Endodermal cell (in vitro differentiated cells): Measurements from ENCODE around the gene PAGR1. TPM values are rescaled to one million over a fixed set of nuclear protein-coding genes. Genes with fewer than 3 reads are reported as not detected.
"Not testable (repeated sequence)": the region's sequence is repeated elsewhere in the genome, so short reads cannot be mapped to it uniquely, and the experiment has no call there.

Source experiments
- DNase-seq: peaks from one replicate; pipeline ENCODE4 v3.0.0-alpha.2; 2017
- H3K27ac ChIP-seq: 2 replicates; pipeline ENCODE4 v1.5.1; 2013; ENCODE audit warnings: mild to moderate bottlenecking, low read depth, low read length, moderate library complexity
- H3K27me3 ChIP-seq: 2 replicates; pipeline ENCODE4 v1.6.1; 2013; ENCODE audit warnings: mild to moderate bottlenecking, low read length, moderate library complexity; ENCODE audit not compliant: insufficient read depth, control insufficient read depth, poor library complexity, severe bottlenecking
- H3K36me3 ChIP-seq: 2 replicates; pipeline ENCODE4 v1.7.0; 2013; ENCODE audit warnings: mild to moderate bottlenecking, low read length, moderate library complexity; ENCODE audit not compliant: control insufficient read depth, insufficient read depth
- H3K4me1 ChIP-seq: one replicate; pipeline ENCODE4 v1.7.0; 2013; ENCODE audit warnings: low read length; ENCODE audit not compliant: control insufficient read depth, insufficient read depth
- H3K4me3 ChIP-seq: 2 replicates; pipeline ENCODE4 v1.5.1; 2013; ENCODE audit warnings: mild to moderate bottlenecking, low read length, moderate library complexity
- H3K9ac ChIP-seq: 2 replicates; pipeline ENCODE4 v1.6.1; 2013; ENCODE audit warnings: mild to moderate bottlenecking, low read length, moderate library complexity; ENCODE audit not compliant: poor library complexity, severe bottlenecking; ENCODE audit errors: extremely low read depth
- H3K9me3 ChIP-seq: 2 replicates; pipeline ENCODE4 v1.6.1; 2013; ENCODE audit warnings: mild to moderate bottlenecking, low read length, moderate library complexity; ENCODE audit not compliant: control insufficient read depth
- H3K27ac Mint-ChIP-seq: 2 replicates; pipeline ENCODE4 v1.8.0; 2020; ENCODE audit warnings: mixed read lengths
- H3K27me3 Mint-ChIP-seq: 2 replicates; pipeline ENCODE4 v1.8.0; 2021; ENCODE audit warnings: mild to moderate bottlenecking, mixed read lengths; ENCODE audit not compliant: insufficient read depth
- H3K36me3 Mint-ChIP-seq: 2 replicates; pipeline ENCODE4 v1.8.0; 2020; ENCODE audit warnings: low read depth, mixed read lengths
- H3K4me1 Mint-ChIP-seq: 2 replicates; pipeline ENCODE4 v1.8.0; 2020; ENCODE audit warnings: mixed read lengths
- H3K4me3 Mint-ChIP-seq: 2 replicates; pipeline ENCODE4 v1.8.0; 2020; ENCODE audit warnings: mild to moderate bottlenecking, moderate library complexity, mixed read lengths
- H3K9me3 Mint-ChIP-seq: 2 replicates; pipeline ENCODE4 v1.8.0; 2020; ENCODE audit warnings: mild to moderate bottlenecking, mixed read lengths
- CTCF ChIP-seq: fragments of 200-600 bp; sonication (generic); conservative IDR thresholded peaks from 2 replicates; pipeline ENCODE4 v1.5.0; 2021; ENCODE audit warnings: antibody characterized with exemption, mild to moderate bottlenecking
- WGBS, 2 experiments: methylation state at CpG; one replicate each; pipeline versions ENCODE4 v1.1.5 to v1.1.7; 2013; ENCODE audit warnings: missing lambda C conversion rate in 2 of 2, mixed read lengths in 1 of 2; ENCODE audit not compliant: insufficient coverage in 1 of 2, insufficient read length in 1 of 2; 5-methylcytosine and 5-hydroxymethylcytosine counted together
- total RNA-seq, 2 donors: library from RNA; stranded (reverse); fragmentation: NEBNext Ultra II Directional in 1 of 2; extraction: Animal tissue kit (Norgen Biotek cat#: 25700) in 1 of 2; gene quantifications; 2 replicates in 1 of 2; 3 replicates in 1 of 2; pipeline ENCODE4 v1.2.1, GENCODE V29; 2021

The PAGR1 gene
- total RNA-seq, 2 donors from 2014 or later: 43.0 to 65.7 TPM

GRCh38 chr16:29769507-29769906, 46.4 kb upstream of the PAGR1 start:
- no peaks in the 10 kb centered on the region for H3K36me3 Mint-ChIP-seq
- Histone ChIP-seq H3K4me1 (peaks cover 2% of the 10 kb centered on the region), H3K36me3 (no peaks in the 10 kb centered on the region), H3K27ac (no peak overlapping the region), H3K9me3 (no peaks in the 10 kb centered on the region), H3K27me3 (no peaks in the 10 kb centered on the region), H3K9ac (no peak overlapping the region), H3K4me3 (no peak overlapping the region)
- DNase-seq: no peak
- H3K27me3 Mint-ChIP-seq: peaks cover 2% of the 10 kb centered on the region
- no peak for TF ChIP-seq CTCF
- no peak overlapping the region for H3K27ac Mint-ChIP-seq
- H3K9me3 Mint-ChIP-seq: no peaks in the 10 kb centered on the region
- 88 to 91% methylated on average over 2 of the region's 2 CpGs for WGBS, 2 experiments
- H3K4me1 Mint-ChIP-seq: peaks cover 3% of the 10 kb centered on the region
- H3K4me3 Mint-ChIP-seq: no peak overlapping the region

GRCh38 chr16:29770250-29770929, 45.6 kb upstream of the PAGR1 start:
- TF ChIP-seq CTCF: no peak
- Mint-ChIP-seq H3K4me1 (no peaks in the 10 kb centered on the region), H3K4me3 (no peak overlapping the region), H3K36me3 (no peaks in the 10 kb centered on the region), H3K27ac (no peak overlapping the region), H3K27me3 (peaks cover 2% of the 10 kb centered on the region), H3K9me3 (no peaks in the 10 kb centered on the region)
- no peak overlapping the region for H3K27ac ChIP-seq
- H3K4me3 ChIP-seq: no peak overlapping the region
- no peak for DNase-seq
- no peaks in the 10 kb centered on the region for H3K4me1 ChIP-seq
- no peaks in the 10 kb centered on the region for H3K9me3 ChIP-seq
- no peaks in the 10 kb centered on the region for H3K27me3 ChIP-seq
- no peaks in the 10 kb centered on the region for H3K36me3 ChIP-seq
- no peak overlapping the region for H3K9ac ChIP-seq
- 92 to 96% methylated on average over 4 to 7 of the region's 7 CpGs for WGBS, 2 experiments

GRCh38 chr16:29772330-29772729, 43.6 kb upstream of the PAGR1 start:
- not testable (repeated sequence) for H3K27ac ChIP-seq, H3K27me3 Mint-ChIP-seq, H3K9ac ChIP-seq, H3K4me3 ChIP-seq, H3K4me1 ChIP-seq, DNase-seq, H3K9me3 Mint-ChIP-seq, H3K27me3 ChIP-seq, H3K9me3 ChIP-seq, H3K36me3 ChIP-seq, H3K36me3 Mint-ChIP-seq, H3K4me3 Mint-ChIP-seq, H3K4me1 Mint-ChIP-seq, H3K27ac Mint-ChIP-seq
- 88 to 95% methylated on average over 6 to 7 of the region's 7 CpGs for WGBS, 2 experiments

GRCh38 chr16:29774730-29775129, 41.2 kb upstream of the PAGR1 start:
- Mint-ChIP-seq H3K9me3 (no peaks in the 10 kb centered on the region), H3K4me3 (no peak overlapping the region), H3K4me1 (no peaks in the 10 kb centered on the region), H3K36me3 (no peaks in the 10 kb centered on the region), H3K27ac (no peak overlapping the region), H3K27me3 (peaks cover 19% of the 10 kb centered on the region)
- H3K4me3 ChIP-seq: no peak overlapping the region
- H3K36me3 ChIP-seq: no peaks in the 10 kb centered on the region
- no peaks in the 10 kb centered on the region for H3K27me3 ChIP-seq
- WGBS, 2 experiments: 88 to 100% methylated on average over 4 to 5 of the region's 5 CpGs
- DNase-seq: no peak
- no peak for TF ChIP-seq CTCF
- H3K27ac ChIP-seq: no peak overlapping the region
- no peak overlapping the region for H3K9ac ChIP-seq
- H3K4me1 ChIP-seq: no peaks in the 10 kb centered on the region
- H3K9me3 ChIP-seq: no peaks in the 10 kb centered on the region
